Adrenal gland (tissue), 5 donors: ENCODE data around the gene EYA4.

Source experiments
- POLR2A ChIP-seq, 2 donors: fragments of 450-650 bp; IDR thresholded peaks; one replicate each; pipeline ENCODE4 v1.6.1; 2017; ENCODE audit warnings: antibody characterized with exemption in 2 of 2, mild to moderate bottlenecking in 2 of 2, moderate library complexity in 1 of 2
- TF ChIP-seq, protein P1 (sequence below), 6 experiments: fragments of 450-650 bp in 4 of 6; fragments of 200-600 bp in 2 of 6; sonication (generic) in 1 of 6; IDR thresholded peaks; 1 replicate in 5 of 6; 2 replicates in 1 of 6; pipeline versions ENCODE4 v1.5.1 to v1.8.0; 2016 to 2021; ENCODE audit warnings: antibody characterized with exemption in 6 of 6, mild to moderate bottlenecking in 2 of 6, moderate library complexity in 1 of 6
- donor health status: DM: no; HTN: no; CAD: no.

GRCh38 chr6:133504761-133505160 is 263.6 kb downstream of the EYA4 start:
- TF ChIP-seq POLR2A (IDR thresholded peaks at IDR 0.05), result no peak
- TF ChIP-seq, protein P1, sequence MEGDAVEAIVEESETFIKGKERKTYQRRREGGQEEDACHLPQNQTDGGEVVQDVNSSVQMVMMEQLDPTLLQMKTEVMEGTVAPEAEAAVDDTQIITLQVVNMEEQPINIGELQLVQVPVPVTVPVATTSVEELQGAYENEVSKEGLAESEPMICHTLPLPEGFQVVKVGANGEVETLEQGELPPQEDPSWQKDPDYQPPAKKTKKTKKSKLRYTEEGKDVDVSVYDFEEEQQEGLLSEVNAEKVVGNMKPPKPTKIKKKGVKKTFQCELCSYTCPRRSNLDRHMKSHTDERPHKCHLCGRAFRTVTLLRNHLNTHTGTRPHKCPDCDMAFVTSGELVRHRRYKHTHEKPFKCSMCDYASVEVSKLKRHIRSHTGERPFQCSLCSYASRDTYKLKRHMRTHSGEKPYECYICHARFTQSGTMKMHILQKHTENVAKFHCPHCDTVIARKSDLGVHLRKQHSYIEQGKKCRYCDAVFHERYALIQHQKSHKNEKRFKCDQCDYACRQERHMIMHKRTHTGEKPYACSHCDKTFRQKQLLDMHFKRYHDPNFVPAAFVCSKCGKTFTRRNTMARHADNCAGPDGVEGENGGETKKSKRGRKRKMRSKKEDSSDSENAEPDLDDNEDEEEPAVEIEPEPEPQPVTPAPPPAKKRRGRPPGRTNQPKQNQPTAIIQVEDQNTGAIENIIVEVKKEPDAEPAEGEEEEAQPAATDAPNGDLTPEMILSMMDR (IDR thresholded peaks at IDR 0.05), result no peak
